ENCODE data around the gene TBC1D17.

DNA sequence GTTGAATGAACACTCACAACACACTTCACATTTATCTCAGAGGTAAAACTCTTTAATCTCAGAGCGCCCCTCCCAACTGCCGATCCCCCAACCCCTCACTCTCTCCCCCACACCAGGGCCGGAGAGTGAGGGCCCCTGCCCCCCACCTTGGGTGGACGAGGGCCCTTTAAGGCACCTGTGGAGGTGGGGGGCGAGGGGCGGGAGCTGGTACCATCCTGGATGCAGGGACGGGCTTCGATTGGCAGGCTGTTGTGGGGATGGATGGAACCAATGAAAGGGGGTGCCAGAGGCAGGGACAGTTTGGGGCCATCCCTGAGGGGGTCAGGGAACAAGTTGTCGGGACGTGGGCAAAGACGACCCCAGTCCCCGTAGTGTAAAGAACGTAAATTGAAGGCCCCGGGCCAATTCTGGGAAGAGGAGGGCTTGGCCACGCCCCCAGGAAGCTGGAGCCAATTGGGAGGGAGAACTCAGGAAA is 8.5 kb upstream of the TBC1D17 start:
- TF ChIP-seq, protein P1, sequence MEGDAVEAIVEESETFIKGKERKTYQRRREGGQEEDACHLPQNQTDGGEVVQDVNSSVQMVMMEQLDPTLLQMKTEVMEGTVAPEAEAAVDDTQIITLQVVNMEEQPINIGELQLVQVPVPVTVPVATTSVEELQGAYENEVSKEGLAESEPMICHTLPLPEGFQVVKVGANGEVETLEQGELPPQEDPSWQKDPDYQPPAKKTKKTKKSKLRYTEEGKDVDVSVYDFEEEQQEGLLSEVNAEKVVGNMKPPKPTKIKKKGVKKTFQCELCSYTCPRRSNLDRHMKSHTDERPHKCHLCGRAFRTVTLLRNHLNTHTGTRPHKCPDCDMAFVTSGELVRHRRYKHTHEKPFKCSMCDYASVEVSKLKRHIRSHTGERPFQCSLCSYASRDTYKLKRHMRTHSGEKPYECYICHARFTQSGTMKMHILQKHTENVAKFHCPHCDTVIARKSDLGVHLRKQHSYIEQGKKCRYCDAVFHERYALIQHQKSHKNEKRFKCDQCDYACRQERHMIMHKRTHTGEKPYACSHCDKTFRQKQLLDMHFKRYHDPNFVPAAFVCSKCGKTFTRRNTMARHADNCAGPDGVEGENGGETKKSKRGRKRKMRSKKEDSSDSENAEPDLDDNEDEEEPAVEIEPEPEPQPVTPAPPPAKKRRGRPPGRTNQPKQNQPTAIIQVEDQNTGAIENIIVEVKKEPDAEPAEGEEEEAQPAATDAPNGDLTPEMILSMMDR (IDR thresholded peaks at IDR 0.05) = no peak
- no peak for TF ChIP-seq POLR2A (IDR thresholded peaks at IDR 0.05)
- TF ChIP-seq POLR2AphosphoS5 (IDR thresholded peaks at IDR 0.05) = peak; percentile 37
